ENCODE results near the gene GKN2.
"Not testable (repeated sequence)": the region's sequence is repeated elsewhere in the genome, so short reads cannot be mapped to it uniquely, and the experiment has no call there.

The GKN2 gene

DNA sequence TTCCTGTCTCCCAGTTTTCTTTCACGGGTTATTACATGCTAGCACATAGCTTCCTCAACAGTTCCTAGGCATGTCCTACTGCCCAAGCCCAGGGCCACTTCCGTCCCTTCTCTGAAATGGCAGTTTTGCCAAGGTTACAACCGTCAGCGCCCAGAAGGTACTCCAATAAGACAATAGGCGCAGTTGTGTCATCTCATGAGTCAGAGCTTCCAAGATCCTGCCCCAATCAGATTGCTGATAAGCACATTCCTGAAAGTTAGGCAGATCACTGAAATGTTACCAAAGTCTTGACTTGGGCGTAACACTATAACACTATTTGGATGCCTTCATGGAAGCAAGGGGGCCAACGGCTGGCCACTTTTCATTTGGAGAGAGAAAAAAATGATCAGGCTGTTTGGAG is 34.2 kb downstream of the GKN2 start:
- DNase-seq: no peak

DNA sequence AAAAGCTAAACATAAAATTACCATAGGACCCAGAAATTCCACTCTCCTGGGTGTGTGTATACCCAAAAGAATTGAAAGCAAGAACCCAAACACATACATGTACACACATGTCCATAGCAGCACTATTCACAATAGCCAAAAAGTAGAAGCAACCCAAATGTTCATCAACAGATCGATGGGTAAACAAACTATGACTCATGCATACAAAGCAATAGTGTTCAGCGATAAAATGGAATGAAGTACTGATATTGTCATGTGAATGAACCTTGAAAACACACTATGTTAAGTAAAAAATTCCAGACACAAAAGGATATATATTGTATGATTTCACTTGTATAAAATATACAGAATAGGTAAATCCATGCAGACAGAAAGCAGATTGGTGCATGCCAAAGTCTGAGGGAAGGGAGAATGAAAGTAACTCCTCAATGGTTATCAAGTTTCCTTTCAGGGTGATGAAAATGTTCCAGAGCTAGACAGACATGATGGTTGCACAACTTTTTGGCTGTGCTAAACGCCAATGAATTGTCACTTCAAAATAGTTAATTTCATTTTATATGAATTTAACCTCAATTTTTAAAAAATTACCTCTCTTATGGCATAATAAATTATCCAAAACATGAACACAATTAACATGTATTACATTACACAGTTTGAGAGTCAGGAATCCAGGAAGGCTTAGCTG is 35.5 kb downstream of the GKN2 start:
- DNase-seq: no peak

DNA sequence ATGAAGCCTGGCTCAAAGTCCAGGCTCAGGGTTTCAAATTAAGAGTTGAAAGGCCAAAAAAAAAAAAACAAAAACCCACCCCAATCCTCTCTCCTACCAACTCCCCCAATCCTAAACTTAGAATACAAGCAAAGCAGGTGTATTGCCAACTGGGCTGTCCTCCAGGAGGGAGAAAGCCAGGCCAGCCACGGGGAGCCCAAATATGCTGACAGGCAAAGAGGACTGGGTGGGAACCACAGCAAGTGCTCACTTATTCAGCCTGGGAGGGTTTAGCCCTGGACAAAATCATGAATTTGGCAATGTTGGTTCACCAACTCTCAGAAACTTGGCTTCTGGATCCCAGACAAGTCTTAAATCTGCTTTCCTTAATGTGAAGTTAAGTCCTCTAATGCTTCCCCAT is 36.5 kb downstream of the GKN2 start:
- DNase-seq: no peak

DNA sequence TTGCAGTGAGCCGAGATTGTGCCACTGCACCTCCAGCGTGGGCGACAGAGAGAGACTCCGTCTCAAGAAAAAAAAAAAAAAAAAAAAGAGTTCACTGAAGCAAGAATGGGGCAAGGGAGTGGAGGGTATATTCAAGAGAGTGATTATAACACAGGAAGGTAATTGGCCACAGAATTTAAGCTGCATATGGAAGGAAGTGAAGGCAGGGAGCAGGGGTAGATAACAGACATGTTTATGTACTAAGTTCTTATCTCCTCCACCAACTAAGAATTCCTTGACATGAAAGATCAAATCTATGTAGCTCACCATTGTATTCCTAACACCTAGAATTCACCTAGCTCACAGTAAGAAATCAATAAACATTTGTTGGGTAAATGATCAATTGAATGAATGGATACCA is 37.3 kb downstream of the GKN2 start:
- no peak for DNase-seq

DNA sequence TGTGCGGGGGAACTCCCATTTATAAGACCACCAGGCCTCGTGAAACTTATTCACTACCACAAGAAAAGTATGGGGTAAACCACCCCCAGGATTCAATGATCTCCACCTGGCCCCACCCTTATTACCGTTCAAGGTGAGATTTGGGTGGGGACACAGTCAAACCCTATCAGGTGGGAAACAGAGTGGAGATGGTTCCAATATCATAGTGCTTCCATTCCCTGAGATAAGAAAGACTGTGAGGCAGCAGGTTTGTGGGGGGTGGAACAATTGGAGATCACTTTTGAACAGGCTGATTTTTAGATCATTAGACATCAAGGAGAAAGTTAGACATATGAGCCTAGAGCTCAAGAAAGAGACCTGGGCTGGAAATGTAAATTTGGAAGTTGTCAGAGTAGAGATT is 39.3 kb downstream of the GKN2 start:
- no peak for DNase-seq

DNA sequence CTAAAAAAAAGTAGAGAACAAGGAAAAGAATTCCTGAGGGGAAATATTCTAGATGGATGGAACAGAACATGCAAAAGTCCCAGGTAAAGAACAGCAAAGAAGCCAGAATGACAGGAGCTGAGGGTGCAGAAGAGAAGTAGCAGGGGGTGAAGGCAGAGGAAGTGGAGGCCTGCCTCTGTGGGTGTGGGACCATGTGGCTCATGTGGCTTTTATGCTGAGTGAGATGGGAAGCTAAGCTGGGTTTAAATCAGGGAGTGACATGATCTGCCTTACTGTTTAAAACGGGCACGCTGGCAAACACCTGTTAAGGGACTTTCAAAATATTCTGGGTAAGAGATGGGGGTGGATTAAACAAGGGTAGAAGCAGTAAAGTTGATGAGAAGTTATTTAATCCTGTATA is 40.0 kb downstream of the GKN2 start:
- DNase-seq: no peak

DNA sequence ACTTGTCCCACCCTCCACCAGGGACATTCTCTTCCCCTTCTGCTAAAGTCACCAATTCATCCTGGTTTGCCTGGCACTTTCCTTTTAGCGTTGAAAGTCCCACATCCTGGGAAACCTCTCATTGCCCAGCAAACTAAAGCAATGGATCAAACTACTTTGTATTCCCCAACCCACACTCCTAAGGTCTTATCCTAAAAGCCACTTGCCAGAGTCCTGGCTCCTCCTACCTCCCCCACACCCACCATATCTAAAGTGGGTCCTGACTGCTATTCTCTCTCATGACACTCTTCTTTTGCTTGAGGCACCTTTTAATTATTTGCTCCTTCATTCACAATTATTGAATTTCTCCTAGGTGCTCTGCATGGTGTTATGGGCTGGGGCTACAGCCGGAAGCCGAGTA is 40.6 kb downstream of the GKN2 start:
- no peak for DNase-seq

DNA sequence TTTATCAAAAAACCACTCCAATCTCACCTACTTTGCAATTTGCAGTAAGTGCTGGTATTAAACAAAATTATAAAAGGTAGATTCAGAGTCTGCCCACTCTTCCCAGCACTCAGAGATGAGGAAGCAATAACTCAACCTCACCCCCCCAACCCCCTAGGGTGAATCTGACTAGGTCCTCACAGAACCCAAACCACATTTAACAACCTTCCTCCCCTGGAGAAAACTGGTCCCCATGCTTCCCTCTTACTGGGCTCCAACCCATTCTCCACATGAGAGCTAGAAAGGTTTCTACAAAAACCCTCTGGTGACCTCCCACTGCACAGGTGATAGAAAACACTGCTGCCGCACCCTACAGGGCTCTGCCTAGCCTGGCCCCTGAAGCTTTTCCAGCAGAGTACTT is 41.0 kb downstream of the GKN2 start:
- no peak for DNase-seq

DNA sequence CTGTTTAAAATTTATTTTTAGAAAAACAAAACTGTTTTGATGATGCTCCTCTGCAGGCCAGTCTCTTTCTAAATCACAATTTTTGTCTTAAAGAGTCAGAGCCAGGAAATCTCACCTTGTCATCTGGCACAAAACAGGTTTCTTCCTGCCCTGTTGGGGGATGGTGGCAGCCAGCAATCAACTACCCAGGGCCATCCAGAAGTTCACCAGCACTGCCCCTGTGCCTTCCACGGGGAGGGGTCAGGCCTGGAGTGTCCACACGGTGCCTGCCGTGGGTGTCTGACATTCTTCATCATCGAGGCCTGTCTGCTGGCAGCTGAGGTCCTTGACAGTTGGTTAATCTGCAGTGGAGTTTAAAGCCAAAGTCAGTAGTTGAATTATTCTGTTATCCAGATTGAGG is 41.4 kb downstream of the GKN2 start:
- no peak for DNase-seq

DNA sequence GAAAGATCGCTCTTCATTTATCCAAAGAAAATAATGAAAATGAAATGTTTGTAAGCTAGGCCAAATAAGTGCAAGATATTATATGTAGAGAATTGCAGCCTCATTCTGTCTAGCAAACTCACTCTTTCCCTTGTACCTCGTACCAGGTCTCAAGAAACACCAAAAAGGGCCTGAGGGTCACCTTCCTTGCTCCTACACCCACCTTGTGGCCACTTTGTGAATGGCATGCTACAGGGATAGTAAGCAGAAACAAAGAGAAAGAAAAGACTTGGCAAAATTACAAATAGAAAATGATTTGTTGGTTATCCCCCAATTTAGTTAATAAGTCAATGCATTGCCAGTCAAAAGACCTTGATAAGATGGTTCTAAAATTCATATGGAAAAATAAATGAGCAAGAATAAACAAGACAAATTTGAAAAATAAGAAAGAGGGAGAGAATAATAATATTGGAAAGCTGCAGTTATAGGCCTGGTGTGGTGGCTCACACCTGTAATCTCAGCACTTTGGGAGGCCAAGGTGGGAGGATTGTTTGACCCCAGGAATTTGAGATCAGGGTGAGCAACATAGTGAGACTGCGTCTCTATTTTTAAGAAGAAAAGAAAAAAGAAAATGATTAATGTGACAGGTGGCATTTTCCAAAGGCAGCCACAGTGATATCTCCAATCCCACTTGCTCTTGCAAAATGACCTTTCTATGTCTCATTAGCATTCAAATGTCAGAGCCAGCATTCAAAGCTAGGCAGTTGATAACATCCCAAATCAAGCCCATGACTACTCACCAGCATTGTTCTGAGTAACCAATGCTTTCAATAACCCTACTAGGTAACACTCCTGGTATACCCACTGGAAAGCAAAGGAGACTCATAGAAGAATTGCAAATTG is 42.7 kb downstream of the GKN2 start:
- peak; percentile 65 for DNase-seq

DNA sequence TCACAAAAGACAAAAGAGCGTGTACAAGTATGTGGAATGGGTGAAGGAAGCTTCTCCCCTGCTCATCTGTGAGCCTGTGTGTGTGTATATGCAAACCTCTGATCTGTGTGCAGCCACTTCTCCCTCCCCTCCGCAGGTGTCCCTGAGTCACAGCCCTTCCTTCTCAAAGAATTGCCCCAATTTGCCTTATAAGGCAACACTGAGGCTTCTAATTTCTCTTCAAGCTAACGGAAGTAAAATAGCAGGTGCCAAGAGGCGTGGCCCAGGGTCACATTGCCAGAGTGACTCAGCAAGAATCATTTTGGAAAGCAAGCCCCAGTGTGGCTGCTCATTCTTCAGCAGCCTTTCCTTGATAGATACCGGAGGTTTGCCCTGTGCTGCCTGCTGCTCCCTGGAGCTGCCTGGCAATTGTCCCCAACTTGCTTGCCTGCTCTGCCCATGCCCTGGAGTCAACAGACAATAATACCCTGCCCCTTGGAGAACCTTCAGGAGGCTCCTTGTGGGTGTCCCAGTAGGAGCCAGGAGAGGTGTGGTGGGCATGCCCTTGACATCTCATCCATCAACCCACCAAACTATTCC is 44.2 kb downstream of the GKN2 start:
- peak; percentile 45 for DNase-seq

DNA sequence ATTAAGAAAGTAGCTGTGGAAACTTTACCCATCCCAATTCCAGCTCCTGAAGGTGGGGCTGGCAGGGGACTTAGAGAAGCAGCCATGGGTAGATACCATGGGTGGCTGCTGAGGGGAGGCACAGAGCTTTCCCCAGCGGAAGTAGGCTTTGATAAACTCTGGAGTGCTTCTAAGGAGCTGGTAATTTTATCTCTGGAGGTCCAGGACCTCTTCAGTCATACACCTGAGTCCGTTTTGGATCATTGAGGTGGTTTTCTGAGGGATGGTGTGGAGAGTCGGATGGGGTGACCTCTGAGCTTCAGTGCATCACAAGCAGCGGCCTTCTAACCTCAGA is 44.8 kb downstream of the GKN2 start:
- DNase-seq: no peak

DNA sequence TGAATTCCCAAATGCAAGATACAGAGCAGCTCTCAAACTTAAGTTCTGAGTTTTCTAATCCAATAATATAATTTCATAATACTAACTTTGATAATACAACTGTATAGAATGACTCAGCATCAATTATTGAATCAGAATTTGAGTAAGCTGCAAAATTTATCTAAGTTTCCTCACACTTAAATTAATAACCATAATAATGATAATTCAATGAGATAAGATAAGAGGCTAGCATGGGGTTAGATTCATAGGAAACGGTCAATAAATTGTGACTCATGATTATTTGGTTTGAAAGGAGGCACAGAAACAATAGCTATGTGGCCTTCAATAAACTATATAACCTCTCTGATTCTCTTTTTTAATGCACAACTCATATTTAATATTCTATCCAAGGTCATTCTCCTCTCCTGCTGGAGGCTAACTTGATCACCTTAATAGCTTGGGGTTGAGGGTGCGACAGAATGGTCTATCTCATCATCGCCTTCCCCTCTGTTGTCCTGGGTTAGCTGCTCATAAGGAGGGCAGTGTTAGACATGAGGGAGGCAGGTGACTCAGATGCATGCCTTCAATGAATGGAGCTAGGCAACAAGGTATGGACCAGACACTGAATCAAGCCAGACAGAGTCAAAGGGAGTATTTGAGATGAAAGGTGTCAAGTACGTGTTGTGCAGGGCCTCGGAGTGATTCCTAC is 45.3 kb downstream of the GKN2 start:
- no peak for DNase-seq

DNA sequence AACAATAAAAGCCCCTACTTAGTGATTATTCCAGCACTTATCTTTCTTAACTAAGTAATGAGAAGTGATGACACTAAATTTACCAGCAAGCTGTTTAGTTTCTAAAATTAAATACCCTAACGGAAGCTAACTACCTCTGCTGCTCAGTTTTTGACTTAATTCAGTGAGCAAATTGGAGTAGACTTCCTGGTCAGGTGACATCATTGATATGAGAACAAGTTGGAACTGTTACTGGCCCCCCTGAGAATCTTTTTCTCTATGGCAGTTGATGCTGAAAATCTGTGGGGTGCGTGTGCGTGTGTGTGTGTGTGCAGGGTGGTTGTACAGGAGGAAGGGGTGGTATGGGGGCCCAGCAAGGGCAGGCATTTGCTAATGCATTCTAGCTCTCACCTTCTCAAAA is 46.0 kb downstream of the GKN2 start:
- DNase-seq: no peak

DNA sequence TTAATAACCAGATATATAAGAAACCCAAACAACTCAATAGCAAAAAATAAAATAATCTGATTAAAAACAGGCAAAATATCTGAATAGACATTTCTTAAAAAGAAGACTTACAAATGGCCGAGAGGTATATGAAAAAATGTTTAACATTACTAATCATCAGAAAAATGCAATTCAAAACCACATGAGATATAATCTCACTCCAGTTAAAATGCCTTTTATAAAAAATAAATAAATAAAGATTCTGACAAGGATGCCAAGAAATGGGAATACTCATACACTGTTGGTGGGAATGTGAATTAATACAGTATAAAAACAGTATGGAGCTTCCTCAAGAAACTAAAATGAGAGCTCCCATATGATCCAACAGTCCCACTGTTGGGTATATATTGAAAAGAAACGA is 47.6 kb downstream of the GKN2 start:
- peak; percentile 21 for DNase-seq

DNA sequence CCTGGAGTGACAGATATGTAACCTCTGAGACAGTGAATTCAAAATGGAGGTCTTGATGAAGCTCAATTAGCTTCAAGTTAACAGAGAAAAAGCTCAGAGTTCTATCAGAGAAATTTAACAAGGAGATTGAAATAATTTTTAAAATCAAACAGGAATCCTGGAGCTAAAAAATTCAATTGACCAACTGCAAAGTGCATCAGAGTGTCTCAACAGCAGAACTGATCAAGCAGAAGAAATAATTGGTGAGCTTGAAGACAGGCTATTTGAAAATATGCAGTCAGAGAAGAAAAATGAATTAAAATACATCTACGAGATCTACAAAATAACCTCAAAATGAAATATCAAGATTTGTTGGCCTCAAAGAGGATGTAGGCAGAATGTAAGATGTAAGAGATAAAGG is 51.1 kb downstream of the GKN2 start:
- DNase-seq: no peak

DNA sequence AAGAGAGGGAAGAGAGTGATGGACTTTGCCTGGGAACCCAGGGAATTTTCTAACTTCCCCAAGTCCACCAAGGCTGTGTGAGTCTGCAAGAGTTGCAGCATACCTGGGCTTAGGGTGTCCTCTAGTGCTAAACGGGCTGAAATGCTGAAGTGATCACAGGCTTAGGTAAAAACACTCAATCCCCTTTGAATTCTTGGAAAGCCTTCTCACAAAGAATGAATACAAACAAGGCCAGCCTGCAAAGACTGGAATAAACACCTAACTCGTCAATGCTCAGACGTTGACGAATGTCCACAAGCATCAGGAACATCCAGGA is 51.5 kb downstream of the GKN2 start:
- DNase-seq: peak; percentile 13

DNA sequence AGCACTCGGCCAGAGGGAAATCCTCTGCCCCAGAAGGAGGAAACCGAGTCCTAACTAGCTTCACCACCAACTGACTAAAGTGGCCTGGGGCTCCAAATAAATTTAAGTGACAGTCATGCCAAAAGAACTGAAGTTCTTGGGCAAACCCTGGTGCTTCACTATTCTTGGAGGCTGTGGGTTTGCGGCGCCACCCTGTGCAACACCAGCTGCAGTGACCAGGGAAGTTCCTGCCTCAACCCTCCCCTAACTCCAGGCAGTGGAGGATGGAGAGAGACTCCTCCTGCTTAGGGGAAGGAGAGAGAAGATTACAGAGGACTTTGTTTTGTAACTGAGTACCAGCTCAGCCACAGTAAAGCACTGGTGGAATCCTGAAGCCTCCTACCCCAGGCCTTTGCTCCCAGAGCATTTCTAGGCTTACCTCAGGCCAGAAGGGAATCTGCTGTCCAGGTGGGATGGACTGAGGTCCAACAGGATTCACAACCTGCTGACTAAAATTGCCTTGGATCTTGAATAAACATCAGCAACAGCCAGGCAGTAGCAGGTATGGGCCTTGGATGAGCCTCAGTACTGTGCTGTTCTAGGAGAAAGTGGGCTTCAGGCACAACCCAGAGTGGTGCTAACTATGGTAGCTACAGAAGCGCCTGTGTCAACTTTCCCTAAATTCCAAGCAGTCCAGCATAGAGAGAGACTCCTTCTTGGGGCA is 52.0 kb downstream of the GKN2 start:
- no peak for DNase-seq

DNA sequence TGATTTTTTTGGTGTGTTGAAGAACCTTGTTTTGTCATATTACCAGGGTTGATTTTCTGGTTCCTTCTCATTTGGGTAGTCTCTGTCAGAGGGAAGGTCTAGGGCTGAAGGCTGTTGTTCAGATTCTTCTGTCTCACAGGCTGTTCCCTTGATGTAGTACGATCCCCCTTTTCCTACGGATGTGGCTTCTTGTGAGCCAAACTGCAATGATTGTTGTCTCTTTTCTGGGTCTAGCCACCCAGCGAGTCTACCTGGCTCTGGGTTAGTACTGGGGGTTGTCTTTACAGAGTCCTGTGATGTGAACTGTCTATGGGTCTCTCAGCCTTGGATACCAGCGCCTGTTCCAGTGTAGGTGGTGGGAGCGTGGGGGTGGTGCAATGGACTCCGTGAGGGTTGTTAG is 56.7 kb downstream of the GKN2 start:
- not testable (repeated sequence) for DNase-seq

Data from fibroblast of skin of scalp (primary cell).